BE2C (cell line): ENCODE measurements around the gene ZBTB8OS.
"Not testable (repeated sequence)": the region's sequence is repeated elsewhere in the genome, so short reads cannot be mapped to it uniquely, and the experiment has no call there.

Experiments used
- DNase-seq: peaks from one replicate; pipeline ENCODE4 v3.0.0-alpha.2; 2020
- H3K27me3 ChIP-seq: fragments of 250-450 bp; sonication (Bioruptor Pico); 2 replicates; pipeline ENCODE4 v1.5.1; 2020; ENCODE audit warnings: mild to moderate bottlenecking
- H3K36me3 ChIP-seq: fragments of 250-450 bp; sonication (Bioruptor Pico); 2 replicates; pipeline ENCODE4 v1.5.1; 2020; ENCODE audit warnings: mild to moderate bottlenecking
- H3K4me1 ChIP-seq: fragments of 250-450 bp; sonication (Bioruptor Pico); 2 replicates; pipeline ENCODE4 v1.5.1; 2020
- H3K4me3 ChIP-seq: 2 replicates; pipeline ENCODE4 v1.5.1; 2011; ENCODE audit warnings: low read depth, low read length
- H3K9me3 ChIP-seq: fragments of 250-450 bp; sonication (Bioruptor Pico); 2 replicates; pipeline ENCODE4 v1.5.1; 2020
- TF ChIP-seq, protein P1 (sequence below): IDR thresholded peaks from 2 replicates; pipeline ENCODE4 v1.5.1; 2012; ENCODE audit warnings: mild to moderate bottlenecking, low read depth, low read length

ZBTB8OS gene

DNA sequence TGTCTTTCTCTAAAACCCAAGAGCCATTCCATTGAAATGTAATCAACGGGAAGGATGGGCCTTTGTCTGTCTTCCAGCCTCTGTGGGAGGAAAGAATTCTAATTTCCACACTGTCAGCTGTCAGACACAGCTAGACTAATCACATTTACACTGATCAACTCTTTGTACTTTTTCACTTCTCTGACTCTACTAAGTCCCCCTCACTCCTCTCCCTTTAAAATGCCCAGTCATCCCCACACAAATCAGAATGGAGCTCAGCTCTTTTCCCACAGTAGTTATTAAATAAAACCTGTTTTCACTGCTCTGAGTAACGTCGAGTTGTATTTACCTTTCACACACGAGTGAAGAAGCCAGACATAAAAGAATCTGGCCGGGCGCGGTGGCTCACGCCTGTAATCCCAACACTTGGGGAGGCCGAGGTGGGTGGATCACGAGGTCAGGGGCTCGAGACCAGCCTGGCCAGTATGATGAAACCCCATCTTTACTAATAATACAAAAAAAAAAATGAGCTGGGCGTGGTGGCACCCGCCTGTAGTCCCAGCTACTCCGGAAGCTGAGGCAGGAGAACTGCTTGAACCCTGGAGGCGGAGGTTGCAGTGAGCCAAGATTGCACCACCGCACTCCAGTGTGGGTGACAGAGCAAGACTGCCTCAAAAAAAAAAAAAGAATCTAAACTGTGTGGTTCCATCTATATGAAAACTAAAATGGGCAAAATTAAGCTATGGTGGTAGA is 13.3 kb downstream of the ZBTB8OS start:
- no peak overlapping the region for H3K4me3 ChIP-seq
- no peak for DNase-seq
- no peaks in the 10 kb centered on the region for H3K36me3 ChIP-seq
- TF ChIP-seq, protein P1, sequence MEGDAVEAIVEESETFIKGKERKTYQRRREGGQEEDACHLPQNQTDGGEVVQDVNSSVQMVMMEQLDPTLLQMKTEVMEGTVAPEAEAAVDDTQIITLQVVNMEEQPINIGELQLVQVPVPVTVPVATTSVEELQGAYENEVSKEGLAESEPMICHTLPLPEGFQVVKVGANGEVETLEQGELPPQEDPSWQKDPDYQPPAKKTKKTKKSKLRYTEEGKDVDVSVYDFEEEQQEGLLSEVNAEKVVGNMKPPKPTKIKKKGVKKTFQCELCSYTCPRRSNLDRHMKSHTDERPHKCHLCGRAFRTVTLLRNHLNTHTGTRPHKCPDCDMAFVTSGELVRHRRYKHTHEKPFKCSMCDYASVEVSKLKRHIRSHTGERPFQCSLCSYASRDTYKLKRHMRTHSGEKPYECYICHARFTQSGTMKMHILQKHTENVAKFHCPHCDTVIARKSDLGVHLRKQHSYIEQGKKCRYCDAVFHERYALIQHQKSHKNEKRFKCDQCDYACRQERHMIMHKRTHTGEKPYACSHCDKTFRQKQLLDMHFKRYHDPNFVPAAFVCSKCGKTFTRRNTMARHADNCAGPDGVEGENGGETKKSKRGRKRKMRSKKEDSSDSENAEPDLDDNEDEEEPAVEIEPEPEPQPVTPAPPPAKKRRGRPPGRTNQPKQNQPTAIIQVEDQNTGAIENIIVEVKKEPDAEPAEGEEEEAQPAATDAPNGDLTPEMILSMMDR = no peak
- no peaks in the 10 kb centered on the region for H3K4me1 ChIP-seq
- no peaks in the 10 kb centered on the region for H3K27me3 ChIP-seq
- H3K9me3 ChIP-seq = no peaks in the 10 kb centered on the region

DNA sequence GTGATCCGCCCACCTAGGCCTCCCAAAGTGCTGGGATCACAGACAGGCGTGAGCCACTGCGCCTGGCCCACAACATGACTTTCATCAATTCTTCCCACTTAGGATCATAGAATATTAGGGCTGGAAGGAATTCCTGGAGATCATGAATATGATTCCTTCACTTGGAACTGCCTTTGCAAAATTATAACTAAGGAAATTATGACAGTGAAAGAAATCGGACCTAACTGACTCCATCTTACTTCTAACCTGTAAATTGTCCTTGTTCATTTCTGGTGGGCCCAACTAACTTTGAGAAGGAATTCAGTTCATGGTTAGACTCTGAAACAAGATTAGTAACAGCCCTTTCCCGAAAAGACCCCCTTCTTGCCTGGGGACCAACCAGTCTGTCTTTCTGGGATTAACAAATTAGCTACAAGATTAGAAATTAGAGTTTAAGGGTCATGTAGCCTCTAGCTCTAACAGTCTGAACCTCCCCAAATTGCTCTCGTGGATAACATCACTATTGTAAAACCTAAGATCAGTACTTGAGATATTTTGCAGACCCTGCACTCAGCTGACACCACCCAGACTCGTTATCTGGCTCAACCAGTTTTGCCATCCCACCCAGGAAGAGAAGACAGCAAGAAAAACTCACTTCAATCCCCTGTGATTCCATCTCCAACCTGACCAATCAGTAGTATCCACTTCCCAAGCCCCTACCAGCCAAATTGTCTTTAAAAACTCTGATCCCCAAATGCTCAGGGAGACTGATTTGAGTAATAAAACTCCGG is 14.7 kb downstream of the ZBTB8OS start:
- no peaks in the 10 kb centered on the region for H3K4me1 ChIP-seq
- TF ChIP-seq, protein P1 = no peak
- no peak overlapping the region for H3K4me3 ChIP-seq
- H3K36me3 ChIP-seq = no peaks in the 10 kb centered on the region
- no peaks in the 10 kb centered on the region for H3K9me3 ChIP-seq
- no peak for DNase-seq
- H3K27me3 ChIP-seq = no peaks in the 10 kb centered on the region

DNA sequence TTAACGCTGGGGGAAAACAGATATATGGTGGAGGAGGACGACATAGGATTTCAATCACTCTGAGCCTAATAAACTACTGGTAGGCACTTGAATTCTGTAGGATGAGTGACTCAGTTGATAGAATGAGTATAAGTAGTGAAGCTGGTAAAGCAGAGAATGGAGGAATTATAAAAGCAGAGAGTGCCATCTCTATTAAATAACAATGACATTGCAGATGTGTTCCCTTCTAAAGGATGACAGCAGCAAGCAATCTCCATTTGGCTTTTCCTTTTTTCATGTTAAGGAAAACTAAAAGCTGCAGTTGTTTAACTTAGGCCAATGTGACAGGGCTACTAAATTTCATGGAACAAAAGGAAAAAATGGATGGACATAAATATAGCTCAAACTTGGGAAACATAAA is 17.5 kb downstream of the ZBTB8OS start:
- TF ChIP-seq, protein P1 = no peak
- H3K9me3 ChIP-seq = no peaks in the 10 kb centered on the region
- no peak overlapping the region for H3K4me3 ChIP-seq
- no peaks in the 10 kb centered on the region for H3K36me3 ChIP-seq
- no peak for DNase-seq
- H3K27me3 ChIP-seq = no peaks in the 10 kb centered on the region
- H3K4me1 ChIP-seq = no peaks in the 10 kb centered on the region

DNA sequence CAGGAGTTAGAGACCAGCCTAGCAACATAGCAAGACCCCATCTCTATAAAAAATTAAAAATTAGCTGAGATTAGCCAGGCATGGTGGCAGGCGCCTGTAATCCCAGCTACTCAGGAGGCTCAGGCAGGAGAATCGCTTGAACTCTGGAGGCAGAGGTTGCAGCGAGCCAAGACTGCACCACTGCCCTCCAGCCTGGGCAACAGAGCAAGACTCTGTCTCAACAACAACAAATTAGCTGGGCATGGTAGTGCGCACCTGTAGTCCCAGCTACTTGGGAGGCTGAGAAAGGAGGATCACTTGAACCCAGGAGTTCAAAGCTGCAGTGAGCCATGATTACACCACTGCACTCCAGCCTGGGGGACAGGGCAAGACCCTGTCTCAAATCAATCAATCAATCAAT is 20.2 kb downstream of the ZBTB8OS start:
- not testable (repeated sequence) for H3K36me3 ChIP-seq, H3K4me1 ChIP-seq, H3K9me3 ChIP-seq, H3K4me3 ChIP-seq, H3K27me3 ChIP-seq, DNase-seq

DNA sequence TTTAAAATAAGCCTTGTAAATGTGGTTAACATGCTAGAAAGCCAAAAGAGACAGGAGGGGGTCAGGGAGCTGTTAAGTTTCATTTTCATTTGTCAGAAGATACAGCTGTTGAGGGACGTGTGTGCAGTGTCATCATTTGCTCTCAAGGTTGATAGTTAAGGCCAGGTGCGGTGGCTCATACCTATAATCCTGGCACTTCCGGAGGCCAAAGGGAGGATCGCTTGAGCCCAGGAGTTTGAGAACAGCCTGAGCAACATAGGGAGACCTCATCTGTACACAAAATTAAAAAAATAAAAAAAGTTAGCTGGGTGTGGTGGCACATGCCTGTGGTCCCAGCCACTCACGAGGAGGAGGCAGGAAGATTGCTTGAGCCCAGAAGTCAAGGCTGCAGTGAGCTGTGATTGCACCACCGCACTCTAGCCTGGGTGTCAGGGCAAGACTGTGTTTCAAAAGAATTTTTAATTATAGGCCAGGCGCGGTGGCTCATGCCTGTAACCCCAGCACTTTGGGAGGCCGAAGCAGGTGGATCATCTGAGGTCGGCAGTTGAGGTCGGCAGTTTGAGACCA is 22.7 kb downstream of the ZBTB8OS start:
- no peaks in the 10 kb centered on the region for H3K9me3 ChIP-seq
- DNase-seq = no peak
- no peak overlapping the region for H3K4me3 ChIP-seq
- TF ChIP-seq, protein P1 = no peak
- H3K27me3 ChIP-seq = no peaks in the 10 kb centered on the region
- no peaks in the 10 kb centered on the region for H3K4me1 ChIP-seq
- no peaks in the 10 kb centered on the region for H3K36me3 ChIP-seq

DNA sequence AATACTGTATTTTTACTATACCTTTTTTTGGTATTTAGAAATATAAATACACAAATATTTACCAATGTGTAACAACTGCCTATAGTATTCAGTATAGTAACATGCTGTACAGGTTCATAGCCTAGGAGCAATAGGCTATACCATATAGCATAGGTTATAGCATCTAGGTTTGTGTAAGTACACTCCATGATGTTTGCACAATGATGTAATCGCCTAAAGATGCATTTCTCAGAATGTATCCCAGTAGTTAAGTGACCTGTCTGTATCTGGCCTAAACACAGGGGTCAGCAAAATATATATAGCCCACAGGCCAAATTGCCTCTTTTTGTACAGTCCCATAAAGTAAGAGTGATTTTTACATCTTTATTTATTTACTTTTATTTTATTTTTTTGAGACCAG is 24.2 kb downstream of the ZBTB8OS start:
- Histone ChIP-seq H3K9me3 (no peaks in the 10 kb centered on the region), H3K4me3 (no peak overlapping the region), H3K27me3 (no peaks in the 10 kb centered on the region), H3K36me3 (no peaks in the 10 kb centered on the region), H3K4me1 (no peaks in the 10 kb centered on the region)
- TF ChIP-seq, protein P1 = no peak
- DNase-seq = no peak
